Measurements from ENCODE around the gene SGMS1.
"Not testable (repeated sequence)": the region's sequence is repeated elsewhere in the genome, so short reads cannot be mapped to it uniquely, and the experiment has no call there.

DNA sequence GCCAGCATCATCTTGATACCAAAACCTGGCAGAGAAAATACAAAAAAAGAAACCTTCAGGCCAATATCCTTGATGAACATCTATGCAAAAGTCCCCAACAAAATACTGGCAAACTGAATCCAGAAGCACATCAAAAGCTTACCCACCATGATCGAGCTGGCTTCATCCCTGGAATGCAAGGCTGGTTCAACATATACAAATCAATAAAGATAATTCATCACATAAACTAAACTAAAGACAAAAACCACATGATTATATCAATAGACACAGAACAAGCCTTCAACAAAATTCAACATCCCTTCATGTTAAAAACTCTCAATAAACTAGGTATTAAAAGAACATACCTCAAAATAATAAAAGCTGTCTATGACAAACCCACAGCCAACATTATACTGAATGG, 139.2 kb downstream of the SGMS1 start:
- not testable (repeated sequence) for TF ChIP-seq POLR2A (IDR thresholded peaks at IDR 0.05; ENCODE audit: low read length); GATA1 (IDR thresholded peaks at IDR 0.05; ENCODE audit: low read depth, low read length)
